Prostate gland (tissue), 2 donors: ENCODE data around the gene DIPK1A. TPM values are rescaled to one million over a fixed set of nuclear protein-coding genes. Genes with fewer than 3 reads are reported as not detected.
"Not testable (repeated sequence)": the region's sequence is repeated elsewhere in the genome, so short reads cannot be mapped to it uniquely, and the experiment has no call there.

Experiments used
- DNase-seq: peaks from one replicate; pipeline ENCODE4 v3.0.0-alpha.2; 2019; ENCODE audit warnings: low spot score
- H3K27ac ChIP-seq, 2 donors: fragments of 200-600 bp; sonication (generic); 2 replicates each; pipeline ENCODE4 v1.5.1; 2017 to 2019
- H3K27me3 ChIP-seq: fragments of 200-600 bp; sonication (generic); replicated peaks from 2 replicates; pipeline ENCODE4 v1.5.1; 2019; ENCODE audit not compliant: insufficient read depth
- H3K36me3 ChIP-seq, 2 donors: fragments of 200-600 bp; sonication (generic); 1 replicate in 1 of 2; 2 replicates in 1 of 2; pipeline versions ENCODE4 v1.5.1 to v1.8.1; 2017 to 2019
- H3K4me1 ChIP-seq: fragments of 200-600 bp; sonication (generic); replicated peaks from 2 replicates; pipeline ENCODE4 v1.5.1; 2019
- H3K4me3 ChIP-seq, 2 donors: fragments of 200-600 bp; sonication (generic); 2 replicates each; pipeline ENCODE4 v1.5.1; 2017 to 2019
- H3K9me3 ChIP-seq: fragments of 200-600 bp; sonication (generic); 2 replicates; pipeline ENCODE4 v1.5.1; 2017
- CTCF ChIP-seq, 4 experiments: fragments of 200-600 bp in 2 of 4; fragments of 450-650 bp in 2 of 4; sonication (generic) in 2 of 4; IDR thresholded peaks; 1 replicate in 3 of 4; 2 replicates in 1 of 4; pipeline ENCODE4 v1.5.1; 2016 to 2019; ENCODE audit warnings: antibody characterized with exemption in 4 of 4, mild to moderate bottlenecking in 2 of 4, moderate library complexity in 2 of 4
- POLR2A ChIP-seq: fragments of 450-650 bp; IDR thresholded peaks from one replicate; pipeline ENCODE4 v1.6.1; 2016; ENCODE audit warnings: antibody characterized with exemption, mild to moderate bottlenecking
- POLR2AphosphoS5 ChIP-seq: sonication (generic); formaldehyde crosslinking; IDR thresholded peaks from one replicate; pipeline ENCODE4 v1.6.1; 2017; ENCODE audit warnings: antibody characterized with exemption
- WGBS: methylation state at CpG from one replicate; pipeline ENCODE4 v1.1.5; 2018; 5-methylcytosine and 5-hydroxymethylcytosine counted together
- intact Hi-C: fragments of 100-400 bp; cut with DNase I; formaldehyde crosslinking; loops from one replicate; pipeline ENCODE4 v1.14.2; 2022
- total RNA-seq, 2 donors: library from RNA; depleted of rRNA; stranded (reverse); fragments of >200 nt; gene quantifications; one replicate each; pipeline ENCODE4 v1.1.0, GENCODE V29; 2016

The DIPK1A gene
- total RNA-seq, 2 donors from 2014 or later: 9.2 to 22.2 TPM

- WGBS: 95% methylated on average over 3 of the region's 3 CpGs
- TF ChIP-seq POLR2A (no peak), CTCF (IDR thresholded peaks at IDR 0.05) (no peak), POLR2AphosphoS5 (no peak)
- H3K4me3 ChIP-seq: no peak overlapping the region
- H3K4me1 ChIP-seq: no peaks in the 10 kb centered on the region
- no peak for DNase-seq
- no peak overlapping the region for H3K27ac ChIP-seq
- no peaks in the 10 kb centered on the region for H3K27me3 ChIP-seq
- H3K9me3 ChIP-seq: no peaks in the 10 kb centered on the region
- intact Hi-C loops: no loop called here
- H3K36me3 ChIP-seq: no peaks in the 10 kb centered on the region
These were observed 59.4 kb downstream of the DIPK1A start for GRCh38 chr1:92901699-92902405.

GRCh38 chr1:92901126-92901525 lies 60.1 kb downstream of the DIPK1A start:
- DNase-seq: no peak
- no peaks in the 10 kb centered on the region for H3K36me3 ChIP-seq
- TF ChIP-seq CTCF (IDR thresholded peaks at IDR 0.05) (no peak), POLR2AphosphoS5 (no peak), POLR2A (no peak)
- no peaks in the 10 kb centered on the region for H3K27me3 ChIP-seq
- H3K27ac ChIP-seq: no peak overlapping the region
- intact Hi-C loops: no loop called here
- no peaks in the 10 kb centered on the region for H3K4me1 ChIP-seq
- 91% methylated on average over 1 of the region's 1 CpG for WGBS
- H3K4me3 ChIP-seq: no peak overlapping the region
- no peaks in the 10 kb centered on the region for H3K9me3 ChIP-seq

GRCh38 chr1:92900539-92900938 lies 60.7 kb downstream of the DIPK1A start:
- H3K4me1 ChIP-seq: no peaks in the 10 kb centered on the region
- no peaks in the 10 kb centered on the region for H3K9me3 ChIP-seq
- no peak for TF ChIP-seq CTCF (IDR thresholded peaks at IDR 0.05)
- TF ChIP-seq POLR2AphosphoS5: no peak
- no peak for TF ChIP-seq POLR2A
- no peaks in the 10 kb centered on the region for H3K36me3 ChIP-seq
- H3K27me3 ChIP-seq: no peaks in the 10 kb centered on the region
- no peak overlapping the region for H3K4me3 ChIP-seq
- no peak overlapping the region for H3K27ac ChIP-seq
- intact Hi-C loops: no loop called here
- DNase-seq: no peak

- Histone ChIP-seq H3K9me3 (no peaks in the 10 kb centered on the region), H3K4me3 (no peak overlapping the region), H3K27ac (no peak overlapping the region), H3K36me3 (no peaks in the 10 kb centered on the region), H3K4me1 (no peaks in the 10 kb centered on the region), H3K27me3 (no peaks in the 10 kb centered on the region)
- TF ChIP-seq CTCF (IDR thresholded peaks at IDR 0.05) (no peak), POLR2A (no peak), POLR2AphosphoS5 (no peak)
- DNase-seq: no peak
- intact Hi-C loops: no loop called here
These were observed 61.5 kb downstream of the DIPK1A start for GRCh38 chr1:92899780-92900179.

GRCh38 chr1:92898053-92898452 lies 63.2 kb downstream of the DIPK1A start:
- H3K9me3 ChIP-seq, DNase-seq, intact Hi-C loops, H3K4me1 ChIP-seq, H3K36me3 ChIP-seq, H3K27me3 ChIP-seq, H3K27ac ChIP-seq, H3K4me3 ChIP-seq: not testable (repeated sequence)
- WGBS: 64% methylated on average over 2 of the region's 2 CpGs
